GM10266 (cell line): ENCODE data around the gene DSG2.
A peak's percentile ranks its signal among the peaks of the same experiment; 100 is the strongest.

Source experiments
- DNase-seq: peaks from one replicate; pipeline ENCODE4 v3.0.0; 2012; ENCODE audit errors: extremely low spot score
- CTCF ChIP-seq: IDR thresholded peaks from 2 replicates; pipeline ENCODE4 v1.5.1; 2012; ENCODE audit warnings: mild to moderate bottlenecking, low read depth; ENCODE audit not compliant: control insufficient read depth, insufficient read depth; ENCODE audit errors: missing control alignments

Gene DSG2

GRCh38 chr18:31554776-31555175, 56.8 kb downstream of the DSG2 start:
- no peak for DNase-seq
- TF ChIP-seq CTCF = no peak

DNA sequence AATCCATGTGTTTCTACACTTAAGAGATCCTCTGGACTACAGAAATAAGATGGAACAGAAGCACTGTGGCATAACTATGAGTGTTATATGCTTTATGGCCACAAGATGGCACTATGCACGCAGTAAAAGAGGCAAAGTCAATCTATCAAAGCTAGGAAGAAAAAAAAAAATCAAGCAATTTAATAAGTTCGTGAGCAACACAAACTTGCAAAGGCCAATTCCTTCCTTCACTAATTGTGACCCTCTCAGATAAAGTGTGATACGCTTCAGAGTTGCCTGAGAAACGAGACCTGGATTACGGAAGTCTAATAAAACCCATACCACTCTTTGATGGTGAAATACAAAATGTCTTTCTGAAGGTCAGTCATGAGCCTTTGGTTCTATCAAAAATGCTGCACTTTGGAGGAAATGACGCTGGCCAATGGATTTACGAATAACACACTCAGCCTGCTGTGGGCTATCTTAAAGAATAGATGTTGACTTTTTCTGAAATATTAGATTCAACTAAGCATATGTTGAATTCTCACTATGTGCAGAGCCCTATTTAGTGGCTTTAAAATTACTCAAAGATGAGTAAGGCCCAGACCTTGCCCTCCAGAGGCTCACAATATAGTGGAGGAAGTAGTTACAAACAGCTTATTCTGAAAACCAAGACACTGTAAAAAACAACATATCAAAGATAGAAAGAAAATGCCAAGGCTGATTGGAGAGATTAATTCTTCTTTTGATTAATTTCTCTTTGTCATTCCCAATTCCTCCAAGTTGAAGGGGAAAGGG, 58.2 kb downstream of the DSG2 start:
- peak; percentile 45 for DNase-seq
- peak; percentile 87 for TF ChIP-seq CTCF

DNA sequence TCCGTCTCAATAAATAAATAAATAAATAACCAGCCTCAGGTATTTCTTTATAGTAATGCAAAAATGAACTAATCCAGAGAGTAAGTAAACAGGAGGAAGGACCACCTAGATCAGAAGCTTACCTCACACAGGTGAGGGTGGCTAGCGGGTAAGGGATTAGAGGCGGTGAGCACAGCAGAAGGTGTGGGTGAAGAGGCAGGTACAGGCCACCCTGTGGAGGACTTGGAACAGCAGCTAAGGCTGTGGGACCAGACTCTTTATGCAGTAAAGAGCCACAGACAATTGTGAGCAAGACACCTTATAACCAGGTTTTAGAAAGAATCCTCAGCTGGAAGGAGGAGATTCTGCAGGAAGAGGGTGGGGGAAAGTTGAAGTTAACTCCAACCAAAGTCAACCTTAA, 59.5 kb downstream of the DSG2 start:
- no peak for DNase-seq
- no peak for TF ChIP-seq CTCF

GRCh38 chr18:31558567-31558966, 60.6 kb downstream of the DSG2 start:
- TF ChIP-seq CTCF = no peak
- DNase-seq = no peak

- DNase-seq = no peak
Measured at GRCh38 chr18:31562726-31563125, 64.7 kb downstream of the DSG2 start.

DNA sequence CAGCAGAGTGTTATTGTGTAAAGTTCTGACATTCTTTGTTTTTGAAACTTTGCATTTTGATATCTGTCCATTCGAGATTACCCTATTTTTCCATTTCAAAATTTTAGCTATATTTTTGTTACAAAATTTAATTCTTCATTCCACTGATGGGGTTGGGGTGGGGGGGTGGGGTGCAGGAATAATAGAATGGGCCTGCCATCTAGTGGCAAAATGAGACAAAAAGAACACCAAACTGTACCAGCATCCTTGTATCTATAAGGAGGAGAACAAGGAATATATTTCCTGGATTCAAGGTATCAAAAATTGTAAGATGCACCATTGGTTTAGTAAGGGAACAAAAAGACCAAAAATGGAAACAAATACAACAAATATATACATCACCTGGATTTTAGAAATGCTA, 65.8 kb downstream of the DSG2 start:
- DNase-seq = peak; percentile 19

More at GRCh38 chr18:31562726-31563125, 64.7 kb downstream of the DSG2 start:
- no peak for TF ChIP-seq CTCF

DNA sequence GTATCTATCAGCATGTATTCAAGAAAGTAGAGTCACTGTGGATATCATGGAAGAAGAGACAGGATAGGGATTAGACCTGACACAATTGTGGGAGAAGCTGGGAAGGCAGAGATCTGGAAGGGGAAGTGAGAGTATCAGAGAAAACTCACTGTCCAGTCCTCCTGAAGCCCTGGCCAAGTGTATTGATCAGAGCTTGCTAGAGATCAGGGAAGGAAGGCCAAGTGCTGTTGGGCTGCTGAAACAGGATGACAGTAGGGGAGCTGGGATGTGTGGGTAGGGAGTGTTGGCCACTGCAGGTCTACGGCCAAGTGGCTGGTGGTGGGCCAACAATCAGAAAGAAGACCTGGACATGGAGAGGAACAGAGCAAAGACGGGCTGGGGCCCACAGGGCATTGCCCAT, 67.4 kb downstream of the DSG2 start:
- TF ChIP-seq CTCF = no peak
- DNase-seq = no peak

More for the DNA sequence above, 65.8 kb downstream of the DSG2 start:
- peak; percentile 33 for TF ChIP-seq CTCF
